ENCODE data around the gene FAM114A1. TPM values are rescaled to one million over a fixed set of nuclear protein-coding genes. Genes with fewer than 3 reads are reported as not detected.

FAM114A1 gene
- total RNA-seq, 2 donors from 2014 or later = 57.7 to 73.2 TPM

DNA sequence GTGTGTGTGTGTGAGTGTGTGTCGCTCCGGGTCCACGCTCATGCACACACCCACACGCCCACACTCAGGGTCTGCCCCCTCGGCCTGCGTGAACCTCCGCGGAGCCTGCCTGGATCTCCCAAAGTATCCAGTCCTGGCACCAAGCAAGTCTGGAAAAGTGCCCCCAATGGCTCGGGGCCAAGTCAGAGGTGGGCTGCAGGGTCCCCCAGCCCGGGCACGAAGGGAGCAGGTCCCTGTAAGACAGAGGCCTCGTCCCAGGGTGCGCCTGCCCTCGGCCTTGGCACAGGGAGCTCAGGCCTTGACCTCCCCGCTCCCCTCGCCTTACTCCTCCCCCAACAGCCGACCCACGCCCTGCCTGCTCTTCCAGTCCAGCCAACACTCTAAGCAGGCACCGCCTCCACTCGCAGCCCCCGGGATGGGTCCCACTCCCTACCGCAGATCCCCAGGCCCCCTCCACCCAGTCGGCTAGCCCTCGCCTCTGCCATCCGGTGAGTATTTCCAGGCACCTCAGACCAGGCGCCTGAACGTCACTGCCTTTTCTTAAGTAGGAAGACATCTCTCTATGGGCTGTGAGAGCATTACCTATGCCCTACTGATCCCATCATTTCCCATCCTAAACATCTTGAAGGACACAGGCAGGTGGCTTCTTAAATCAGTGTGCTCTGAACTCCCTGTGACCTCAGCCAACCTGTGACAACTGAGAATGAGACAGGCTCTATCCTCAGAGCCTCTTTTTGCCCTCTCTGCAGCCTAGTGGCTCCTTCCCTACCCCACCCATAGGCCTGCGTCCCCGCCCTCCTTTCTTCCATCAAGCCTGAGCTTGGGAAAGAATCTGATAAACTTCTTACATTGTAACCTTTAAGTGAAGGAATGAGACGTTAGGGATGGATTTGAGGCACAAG, 704 bp downstream of the FAM114A1 start:
- peak overlapping the region; percentile 89 to 92 for H3K4me3 ChIP-seq
- no peaks in the 10 kb centered on the region for H3K36me3 ChIP-seq
- peak overlapping the region; percentile 92 to 96 for H3K27ac ChIP-seq
- H3K9me3 ChIP-seq = no peaks in the 10 kb centered on the region
- no peak for DNase-seq (ENCODE audit: low spot score)
- H3K27me3 ChIP-seq = no peaks in the 10 kb centered on the region
- H3K4me1 ChIP-seq = peaks cover 0 to 39% of the 10 kb centered on the region in 2 donors
- TF ChIP-seq, protein P1, sequence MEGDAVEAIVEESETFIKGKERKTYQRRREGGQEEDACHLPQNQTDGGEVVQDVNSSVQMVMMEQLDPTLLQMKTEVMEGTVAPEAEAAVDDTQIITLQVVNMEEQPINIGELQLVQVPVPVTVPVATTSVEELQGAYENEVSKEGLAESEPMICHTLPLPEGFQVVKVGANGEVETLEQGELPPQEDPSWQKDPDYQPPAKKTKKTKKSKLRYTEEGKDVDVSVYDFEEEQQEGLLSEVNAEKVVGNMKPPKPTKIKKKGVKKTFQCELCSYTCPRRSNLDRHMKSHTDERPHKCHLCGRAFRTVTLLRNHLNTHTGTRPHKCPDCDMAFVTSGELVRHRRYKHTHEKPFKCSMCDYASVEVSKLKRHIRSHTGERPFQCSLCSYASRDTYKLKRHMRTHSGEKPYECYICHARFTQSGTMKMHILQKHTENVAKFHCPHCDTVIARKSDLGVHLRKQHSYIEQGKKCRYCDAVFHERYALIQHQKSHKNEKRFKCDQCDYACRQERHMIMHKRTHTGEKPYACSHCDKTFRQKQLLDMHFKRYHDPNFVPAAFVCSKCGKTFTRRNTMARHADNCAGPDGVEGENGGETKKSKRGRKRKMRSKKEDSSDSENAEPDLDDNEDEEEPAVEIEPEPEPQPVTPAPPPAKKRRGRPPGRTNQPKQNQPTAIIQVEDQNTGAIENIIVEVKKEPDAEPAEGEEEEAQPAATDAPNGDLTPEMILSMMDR (IDR thresholded peaks at IDR 0.05) = no peak

DNA sequence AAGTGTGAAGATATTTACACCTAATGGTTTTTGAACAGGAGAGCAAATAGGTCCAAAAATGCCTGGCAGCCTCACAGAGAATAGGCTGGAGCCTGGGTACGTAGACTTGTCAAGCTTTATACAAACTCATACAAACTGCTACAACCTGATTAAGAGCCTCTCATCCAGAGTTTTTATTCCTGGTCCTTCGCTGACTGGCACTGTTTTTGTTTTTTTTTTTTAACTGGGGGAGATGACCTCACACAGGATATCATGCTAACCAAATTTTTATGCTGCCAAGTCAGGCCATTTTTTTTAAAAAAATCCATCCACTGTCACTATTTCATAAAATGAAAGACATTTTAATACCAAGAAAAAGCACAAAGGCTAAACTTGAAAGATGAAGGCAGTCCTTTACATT, 1.9 kb downstream of the FAM114A1 start:
- Histone ChIP-seq H3K27me3 (no peaks in the 10 kb centered on the region), H3K4me3 (peak overlapping the region in 1 of 2 donors; percentile 89), H3K27ac (peak overlapping the region; percentile 92 to 96), H3K9me3 (no peaks in the 10 kb centered on the region), H3K4me1 (peaks cover 0 to 39% of the 10 kb centered on the region in 2 donors), H3K36me3 (no peaks in the 10 kb centered on the region)
- no peak for DNase-seq (ENCODE audit: low spot score)
- TF ChIP-seq, protein P1 (IDR thresholded peaks at IDR 0.05) = no peak

DNA sequence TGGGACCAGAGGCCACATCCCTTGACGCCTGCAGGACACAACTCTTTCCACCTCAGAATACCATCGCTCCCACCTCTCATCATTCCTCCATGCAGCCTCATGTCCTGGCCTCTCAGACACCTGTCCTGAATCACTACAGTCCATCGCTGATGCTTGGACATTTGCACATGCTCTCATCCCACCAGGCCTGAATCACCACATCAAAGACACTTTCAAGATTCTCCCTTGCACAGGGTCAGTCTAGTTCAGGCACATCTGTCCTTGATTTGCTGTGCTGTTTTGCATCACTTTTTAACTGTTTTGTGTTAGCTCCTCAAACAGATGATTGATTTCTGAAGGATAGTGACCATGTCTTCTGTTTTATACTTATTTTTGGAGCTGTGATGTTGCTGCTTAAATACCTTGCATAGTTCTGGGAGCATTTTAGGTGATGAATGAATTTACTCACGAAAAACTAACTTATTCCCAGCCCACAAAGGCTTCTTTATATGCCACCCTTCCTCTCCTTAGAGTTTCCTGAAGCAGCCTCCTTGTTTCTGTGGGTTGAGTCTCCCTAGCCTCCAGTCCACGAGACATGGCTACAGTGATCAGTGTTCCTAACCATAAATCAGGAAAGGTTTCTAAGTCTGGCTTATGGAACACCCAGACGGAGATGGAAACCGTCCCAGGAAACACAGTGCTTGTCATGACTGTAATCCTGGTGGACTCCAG, 2.6 kb downstream of the FAM114A1 start:
- Histone ChIP-seq H3K27ac (peak overlapping the region in 1 of 2 donors; percentile 92), H3K4me1 (peaks cover 0 to 39% of the 10 kb centered on the region in 2 donors), H3K9me3 (no peaks in the 10 kb centered on the region), H3K36me3 (no peaks in the 10 kb centered on the region), H3K4me3 (no peak overlapping the region), H3K27me3 (no peaks in the 10 kb centered on the region)
- TF ChIP-seq, protein P1 (IDR thresholded peaks at IDR 0.05) = no peak
- no peak for DNase-seq (ENCODE audit: low spot score)

DNA sequence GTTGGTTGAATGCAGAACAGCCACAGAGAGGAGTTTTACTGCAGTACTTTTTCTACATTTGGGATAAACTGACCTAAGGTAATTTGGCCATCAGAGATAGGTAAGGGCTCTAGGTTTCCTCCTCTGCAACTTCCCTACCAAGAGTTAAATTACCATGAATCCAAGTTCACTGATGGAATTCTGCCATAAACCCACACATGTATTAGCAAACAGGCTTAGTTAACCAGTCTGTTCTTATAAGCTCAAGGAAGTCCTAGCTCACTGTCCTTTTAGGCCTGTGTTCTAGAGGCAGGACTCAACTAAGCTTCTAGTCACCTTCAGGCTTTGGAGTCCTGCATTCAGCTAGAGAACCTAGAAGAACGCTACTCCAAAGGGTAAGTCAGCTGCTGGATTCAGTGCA, 4.0 kb downstream of the FAM114A1 start:
- Histone ChIP-seq H3K4me3 (no peak overlapping the region), H3K27me3 (no peaks in the 10 kb centered on the region), H3K27ac (no peak overlapping the region), H3K36me3 (no peaks in the 10 kb centered on the region), H3K4me1 (peaks cover 0 to 39% of the 10 kb centered on the region in 2 donors), H3K9me3 (no peaks in the 10 kb centered on the region)
- DNase-seq (ENCODE audit: low spot score) = no peak
- TF ChIP-seq, protein P1 (IDR thresholded peaks at IDR 0.05) = no peak

DNA sequence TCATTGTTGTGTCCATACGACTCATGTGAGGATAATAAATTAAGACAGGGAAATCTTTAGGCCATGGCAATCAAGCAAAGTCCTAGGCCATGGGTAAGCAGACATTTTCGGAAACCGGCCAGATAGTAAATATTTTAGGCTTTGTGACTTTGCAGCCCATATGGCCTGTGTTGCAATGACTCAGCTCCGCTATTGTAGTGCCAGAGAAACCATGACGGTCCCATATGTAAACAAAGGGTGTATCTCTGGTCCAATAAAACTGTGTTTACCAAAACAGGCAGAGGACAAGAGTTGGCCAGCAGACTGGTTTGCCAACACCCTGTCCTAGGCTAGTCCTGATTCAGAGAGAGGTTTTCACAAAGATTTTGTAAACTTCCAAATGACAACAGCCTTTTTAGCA, 5.0 kb downstream of the FAM114A1 start:
- peak overlapping the region in 1 of 2 donors; percentile 25 for H3K27ac ChIP-seq

More for the DNA sequence above, 5.0 kb downstream of the FAM114A1 start:
- no peaks in the 10 kb centered on the region for H3K27me3 ChIP-seq
- no peaks in the 10 kb centered on the region for H3K36me3 ChIP-seq
- H3K4me1 ChIP-seq = peaks cover 0 to 32% of the 10 kb centered on the region in 2 donors
- TF ChIP-seq, protein P1 (IDR thresholded peaks at IDR 0.05) = no peak
- DNase-seq (ENCODE audit: low spot score) = no peak
- no peaks in the 10 kb centered on the region for H3K9me3 ChIP-seq
- no peak overlapping the region for H3K4me3 ChIP-seq
